Mesothelial cell of epicardium (in vitro differentiated cells): ENCODE measurements around the gene ZDHHC22. TPM values are rescaled to one million over a fixed set of nuclear protein-coding genes. Genes with fewer than 3 reads are reported as not detected.

Experiments
- DNase-seq, 2 experiments: peaks; one replicate each; pipeline ENCODE4 v3.0.0; 2021; ENCODE audit warnings: low spot score in 2 of 2; ENCODE audit not compliant: unreplicated experiment in 2 of 2
- H3K27ac Mint-ChIP-seq: 2 replicates; pipeline ENCODE4 v1.8.0; 2021; ENCODE audit warnings: mixed read lengths
- H3K27me3 Mint-ChIP-seq: 2 replicates; pipeline ENCODE4 v1.8.0; 2021; ENCODE audit warnings: low read depth, mixed read lengths
- H3K36me3 Mint-ChIP-seq: 2 replicates; pipeline ENCODE4 v1.8.0; 2021; ENCODE audit warnings: mixed read lengths
- H3K4me1 Mint-ChIP-seq: 2 replicates; pipeline ENCODE4 v1.8.0; 2021; ENCODE audit warnings: mixed read lengths
- H3K4me3 Mint-ChIP-seq: 2 replicates; pipeline ENCODE4 v1.8.0; 2021; ENCODE audit warnings: mild to moderate bottlenecking, moderate library complexity, mixed read lengths
- H3K9me3 Mint-ChIP-seq: 2 replicates; pipeline ENCODE4 v1.8.0; 2021; ENCODE audit warnings: mixed read lengths
- CTCF ChIP-seq: fragments of 200-600 bp; sonication (generic); IDR thresholded peaks from one replicate; pipeline ENCODE4 v1.5.0; 2021; ENCODE audit warnings: antibody characterized with exemption; ENCODE audit not compliant: unreplicated experiment
- total RNA-seq: library from RNA; stranded (reverse); gene quantifications from 3 replicates; pipeline ENCODE4 v1.2.1, GENCODE V29; 2021

The ZDHHC22 gene
- total RNA-seq, 1 donor from 2014 or later: not detected

GRCh38 chr14:77105145-77105939 lies 36.2 kb downstream of the ZDHHC22 start:
- DNase-seq: no peak
- no peaks in the 10 kb centered on the region for H3K27me3 Mint-ChIP-seq
- H3K4me3 Mint-ChIP-seq: no peak overlapping the region
- H3K9me3 Mint-ChIP-seq: no peaks in the 10 kb centered on the region
- H3K27ac Mint-ChIP-seq: no peak overlapping the region
- peaks cover 34% of the 10 kb centered on the region for H3K4me1 Mint-ChIP-seq
- TF ChIP-seq CTCF: no peak
- peaks cover 18% of the 10 kb centered on the region for H3K36me3 Mint-ChIP-seq

GRCh38 chr14:77104393-77104792 lies 37.2 kb downstream of the ZDHHC22 start:
- Mint-ChIP-seq H3K27ac (no peak overlapping the region), H3K4me3 (no peak overlapping the region), H3K9me3 (no peaks in the 10 kb centered on the region), H3K4me1 (peaks cover 30% of the 10 kb centered on the region), H3K36me3 (peaks cover 18% of the 10 kb centered on the region), H3K27me3 (no peaks in the 10 kb centered on the region)
- no peak for TF ChIP-seq CTCF
- no peak for DNase-seq

- H3K9me3 Mint-ChIP-seq: no peaks in the 10 kb centered on the region
- H3K4me3 Mint-ChIP-seq: no peak overlapping the region
- TF ChIP-seq CTCF: no peak
- H3K4me1 Mint-ChIP-seq: peaks cover 30% of the 10 kb centered on the region
- no peak overlapping the region for H3K27ac Mint-ChIP-seq
- no peak for DNase-seq
- H3K36me3 Mint-ChIP-seq: peaks cover 17% of the 10 kb centered on the region
- no peaks in the 10 kb centered on the region for H3K27me3 Mint-ChIP-seq
These were observed 37.6 kb downstream of the ZDHHC22 start for GRCh38 chr14:77103951-77104350.

- TF ChIP-seq CTCF: no peak
- Mint-ChIP-seq H3K9me3 (no peaks in the 10 kb centered on the region), H3K4me1 (peaks cover 31% of the 10 kb centered on the region), H3K36me3 (peaks cover 14% of the 10 kb centered on the region), H3K27ac (no peak overlapping the region), H3K27me3 (no peaks in the 10 kb centered on the region), H3K4me3 (no peak overlapping the region)
- no peak for DNase-seq
These were observed 38.1 kb downstream of the ZDHHC22 start for GRCh38 chr14:77103475-77103874.

- H3K4me1 Mint-ChIP-seq: peaks cover 37% of the 10 kb centered on the region
- no peak for TF ChIP-seq CTCF
- H3K4me3 Mint-ChIP-seq: no peak overlapping the region
- peaks cover 7% of the 10 kb centered on the region for H3K36me3 Mint-ChIP-seq
- H3K27ac Mint-ChIP-seq: no peak overlapping the region
- DNase-seq: no peak
- no peaks in the 10 kb centered on the region for H3K9me3 Mint-ChIP-seq
- no peaks in the 10 kb centered on the region for H3K27me3 Mint-ChIP-seq
These were observed 39.4 kb downstream of the ZDHHC22 start for GRCh38 chr14:77102154-77102553.
